ENCODE results near the gene SLC38A11. TPM values are rescaled to one million over a fixed set of nuclear protein-coding genes. Genes with fewer than 3 reads are reported as not detected.

The SLC38A11 gene
- total and polyA plus RNA-seq, 2 experiments from 2014 or later = not detected

- TF ChIP-seq POLR2AphosphoS5 (IDR thresholded peaks at IDR 0.05; ENCODE audit: low read depth) (no peak), EZH2phosphoT487 (IDR thresholded peaks at IDR 0.05; ENCODE audit: unreplicated experiment) (no peak), JUNB (IDR thresholded peaks at IDR 0.05; ENCODE audit: unreplicated experiment) (no peak), NANOG (IDR thresholded peaks at IDR 0.05; ENCODE audit: borderline replicate concordance) (no peak), ZNF114 (CRISPR knock-in tag; IDR thresholded peaks at IDR 0.05) (no peak)
Measured at GRCh38 chr2:164888592-164888991, 66.7 kb downstream of the SLC38A11 start (continued).

- TF ChIP-seq ZNF462 (CRISPR knock-in tag; IDR thresholded peaks at IDR 0.05) (no peak), NANOG (IDR thresholded peaks at IDR 0.05; ENCODE audit: borderline replicate concordance) (no peak), CTCF (conservative IDR thresholded peaks at IDR 0.05; ENCODE audit: low read depth in 2 of 2) (no peak), ETS1 (IDR thresholded peaks at IDR 0.05) (no peak), EZH2phosphoT487 (IDR thresholded peaks at IDR 0.05; ENCODE audit: unreplicated experiment) (no peak), POLR2AphosphoS5 (IDR thresholded peaks at IDR 0.05; ENCODE audit: low read depth) (no peak)
- Histone ChIP-seq H4K20me1 (replicated peaks; ENCODE audit: insufficient read depth) (no peaks in the 10 kb centered on the region), H3K27ac (ENCODE audit: low read depth) (no peak overlapping the region), H3K36me3 (ENCODE audit: insufficient read depth) (no peaks in the 10 kb centered on the region), H3F3A (replicated peaks; ENCODE audit: low read depth) (no peaks in the 10 kb centered on the region), H3K9me2 (ENCODE audit: insufficient read depth) (no peaks in the 10 kb centered on the region; the same call in 1 of the 2 replicates), H3K27me3 (ENCODE audit: insufficient read depth) (no peaks in the 10 kb centered on the region), H3K4me2 (no peak overlapping the region), H2AFZ (no peak overlapping the region), H3K4me3 (no peak overlapping the region), H3K4me1 (ENCODE audit: insufficient read depth) (no peaks in the 10 kb centered on the region), H3K79me2 (replicated peaks; ENCODE audit: insufficient read depth) (no peaks in the 10 kb centered on the region)
- ATAC-seq (no peak), DNase-seq (ENCODE audit: low spot score) (no peak)
- H3K27ac Mint-ChIP-seq = no peak overlapping the region
- H3K9me3 Mint-ChIP-seq = no peaks in the 10 kb centered on the region
- H3K36me3 Mint-ChIP-seq (ENCODE audit: low read depth) = no peaks in the 10 kb centered on the region
- H3K27me3 Mint-ChIP-seq (ENCODE audit: insufficient read depth, low read depth, poor library complexity) = no peaks in the 10 kb centered on the region
- no peaks in the 10 kb centered on the region for H3K4me1 Mint-ChIP-seq
- no peak overlapping the region for H3K4me3 Mint-ChIP-seq
Measured at GRCh38 chr2:164887434-164888144, 67.7 kb downstream of the SLC38A11 start.

Measured in GM23338 (cell line).